WTC11 (cell line): ENCODE results near the gene AKAIN1. TPM values are rescaled to one million over a fixed set of nuclear protein-coding genes. Genes with fewer than 3 reads are reported as not detected.

Source experiments
- ATAC-seq: fragments of 200-7000 bp; cut with Tn5 transposase; 2 replicates; pipeline ENCODE4 v1.10.0; 2021; ENCODE audit warnings: mild to moderate bottlenecking, moderate library complexity
- CTCF ChIA-PET: fragments of 300-600 bp; sonication (Branson Sonifier 250); formaldehyde crosslinking; loops from one replicate; lab custom pipeline; 2021; ENCODE audit warnings: antibody characterized with exemption; lab: Charles Lee
- POLR2A ChIA-PET: fragments of 350-600 bp; sonication (Branson Sonifier 250); formaldehyde crosslinking; loops from one replicate; lab custom pipeline; 2021; ENCODE audit warnings: antibody characterized with exemption; lab: Charles Lee
- DNase-seq: peaks from one replicate; pipeline ENCODE4 v3.0.0; 2021; ENCODE audit warnings: low spot score
- H3K27ac Mint-ChIP-seq: 2 replicates; pipeline ENCODE4 v1.8.0; 2021; ENCODE audit warnings: mixed read lengths
- H3K27me3 Mint-ChIP-seq: 2 replicates; pipeline ENCODE4 v1.8.0; 2021; ENCODE audit warnings: low read depth, mild to moderate bottlenecking, moderate library complexity, mixed read lengths
- H3K36me3 Mint-ChIP-seq: 2 replicates; pipeline ENCODE4 v1.8.0; 2021; ENCODE audit warnings: mixed read lengths
- H3K4me1 Mint-ChIP-seq: 2 replicates; pipeline ENCODE4 v1.8.0; 2022; ENCODE audit warnings: mixed read lengths
- H3K4me3 Mint-ChIP-seq: 2 replicates; pipeline ENCODE4 v1.8.0; 2021; ENCODE audit warnings: mild to moderate bottlenecking, moderate library complexity, mixed read lengths
- H3K9me3 Mint-ChIP-seq: 2 replicates; pipeline ENCODE4 v1.8.0; 2021; ENCODE audit warnings: mixed read lengths
- ATF6 ChIP-seq: sonication (generic); formaldehyde crosslinking; IDR thresholded peaks from 2 replicates; pipeline ENCODE4 v1.8.1; 2023; ENCODE audit warnings: mild to moderate bottlenecking, missing genetic modification reagents
- CDX4 ChIP-seq: fragments of 250-450 bp; sonication (Bioruptor Pico); IDR thresholded peaks from 2 replicates; pipeline ENCODE4 v1.9.0; 2021; ENCODE audit warnings: moderate library complexity, mild to moderate bottlenecking, inconsistent platforms, borderline replicate concordance
- ERG ChIP-seq: fragments of 250-450 bp; sonication (Bioruptor Pico); IDR thresholded peaks from 2 replicates; pipeline ENCODE4 v1.8.0; 2021; ENCODE audit warnings: mild to moderate bottlenecking
- ETV6 ChIP-seq: sonication (generic); formaldehyde crosslinking; IDR thresholded peaks from 2 replicates; pipeline ENCODE4 v1.8.1; 2022; ENCODE audit warnings: mild to moderate bottlenecking, missing genetic modification reagents
- FOXJ3 ChIP-seq: sonication (generic); formaldehyde crosslinking; IDR thresholded peaks from 2 replicates; pipeline ENCODE4 v1.9.0; 2021; ENCODE audit warnings: missing genetic modification reagents, mild to moderate bottlenecking, borderline replicate concordance
- FOXK1 ChIP-seq: sonication (generic); formaldehyde crosslinking; IDR thresholded peaks from 2 replicates; pipeline ENCODE4 v1.8.0; 2022; ENCODE audit warnings: mild to moderate bottlenecking, moderate library complexity, missing genetic modification reagents
- FOXP1 ChIP-seq: sonication (generic); formaldehyde crosslinking; IDR thresholded peaks from 2 replicates; pipeline ENCODE4 v1.8.0; 2022; ENCODE audit warnings: missing genetic modification reagents, mild to moderate bottlenecking, moderate library complexity, borderline replicate concordance
- KAT7 ChIP-seq: sonication (generic); formaldehyde crosslinking; IDR thresholded peaks from 2 replicates; pipeline ENCODE4 v1.8.1; 2023; ENCODE audit warnings: missing genetic modification reagents, mild to moderate bottlenecking, borderline replicate concordance
- MAX ChIP-seq: sonication (generic); formaldehyde crosslinking; IDR thresholded peaks from 2 replicates; pipeline ENCODE4 v1.8.0; 2022; ENCODE audit warnings: mild to moderate bottlenecking, missing genetic modification reagents
- MLX ChIP-seq: sonication (generic); formaldehyde crosslinking; IDR thresholded peaks from 2 replicates; pipeline ENCODE4 v1.8.1; 2023; ENCODE audit warnings: mild to moderate bottlenecking, missing genetic modification reagents, moderate library complexity
- MYBL2 ChIP-seq: sonication (generic); formaldehyde crosslinking; IDR thresholded peaks from 2 replicates; pipeline ENCODE4 v1.8.1; 2023; ENCODE audit warnings: mild to moderate bottlenecking, moderate library complexity, missing genetic modification reagents
- NFE2L1 ChIP-seq: sonication (generic); formaldehyde crosslinking; IDR thresholded peaks from 2 replicates; pipeline ENCODE4 v1.8.1; 2023; ENCODE audit warnings: missing genetic modification reagents
- NR3C1 ChIP-seq: sonication (generic); formaldehyde crosslinking; conservative IDR thresholded peaks from 2 replicates; pipeline ENCODE4 v1.8.1; 2023; ENCODE audit warnings: low read depth, mild to moderate bottlenecking, missing genetic modification reagents
- RELA ChIP-seq: sonication (generic); formaldehyde crosslinking; IDR thresholded peaks from 2 replicates; pipeline ENCODE4 v1.8.1; 2022; ENCODE audit warnings: missing genetic modification reagents, mild to moderate bottlenecking, borderline replicate concordance
- SOX15 ChIP-seq: fragments of 250-450 bp; sonication (Bioruptor Pico); IDR thresholded peaks from 2 replicates; pipeline ENCODE4 v1.9.0; 2021; ENCODE audit warnings: mild to moderate bottlenecking
- USF1 ChIP-seq: sonication (generic); formaldehyde crosslinking; IDR thresholded peaks from 2 replicates; pipeline ENCODE4 v1.8.0; 2022; ENCODE audit warnings: mild to moderate bottlenecking, missing genetic modification reagents
- USF2 ChIP-seq: sonication (generic); formaldehyde crosslinking; IDR thresholded peaks from 2 replicates; pipeline ENCODE4 v1.8.1; 2023; ENCODE audit warnings: mild to moderate bottlenecking, missing genetic modification reagents, moderate library complexity
- ZMAT4 ChIP-seq: fragments of 250-450 bp; sonication (Bioruptor Pico); IDR thresholded peaks from 2 replicates; pipeline ENCODE4 v1.9.0; 2021; ENCODE audit warnings: mild to moderate bottlenecking
- ZNF232 ChIP-seq: sonication (generic); formaldehyde crosslinking; IDR thresholded peaks from 2 replicates; pipeline ENCODE4 v1.8.0; 2022; ENCODE audit warnings: mild to moderate bottlenecking, missing genetic modification reagents
- ZNF396 ChIP-seq: fragments of 250-450 bp; sonication (Bioruptor Pico); IDR thresholded peaks from 2 replicates; pipeline ENCODE4 v1.8.0; 2021; ENCODE audit warnings: mild to moderate bottlenecking, moderate library complexity, borderline replicate concordance
- ZNF416 ChIP-seq: fragments of 250-450 bp; sonication (Bioruptor Pico); IDR thresholded peaks from 2 replicates; pipeline ENCODE4 v1.9.0; 2021; ENCODE audit warnings: mild to moderate bottlenecking, inconsistent platforms
- ZSCAN18 ChIP-seq: fragments of 250-450 bp; sonication (Bioruptor Pico); IDR thresholded peaks from 2 replicates; pipeline ENCODE4 v2.1.2; 2022; ENCODE audit warnings: mild to moderate bottlenecking, moderate library complexity
- total RNA-seq: library from RNA; stranded (reverse); gene quantifications from 3 replicates; pipeline ENCODE4 v1.2.3, GENCODE V29; 2021
- TF ChIP-seq, protein P1 (sequence below): fragments of 250-450 bp; sonication (Bioruptor Pico); conservative IDR thresholded peaks from 2 replicates; pipeline ENCODE4 v1.9.0; 2021; ENCODE audit warnings: mild to moderate bottlenecking

The AKAIN1 gene
- total RNA-seq, 1 experiment from 2014 or later: not detected

GRCh38 chr18:5137261-5137660, 59.8 kb downstream of the AKAIN1 start:
- no peak overlapping the region for H3K4me3 Mint-ChIP-seq
- H3K4me1 Mint-ChIP-seq: no peaks in the 10 kb centered on the region
- no peak for ATAC-seq
- ChIA-PET POLR2A (no interaction called here), CTCF (no interaction called here)
- H3K27ac Mint-ChIP-seq: no peak overlapping the region
- H3K27me3 Mint-ChIP-seq: no peaks in the 10 kb centered on the region
- H3K36me3 Mint-ChIP-seq: no peaks in the 10 kb centered on the region
- no peaks in the 10 kb centered on the region; the same call in 1 of the 2 replicates for H3K9me3 Mint-ChIP-seq
- no peak for DNase-seq
- TF ChIP-seq USF1 (CRISPR knock-in tag) (no peak), FOXK1 (CRISPR knock-in tag) (no peak), ETV6 (CRISPR knock-in tag) (no peak), MLX (CRISPR knock-in tag) (no peak), KAT7 (CRISPR knock-in tag) (no peak), MYBL2 (CRISPR knock-in tag) (no peak)

- Mint-ChIP-seq H3K4me1 (no peaks in the 10 kb centered on the region), H3K4me3 (no peak overlapping the region)
- POLR2A ChIA-PET: no interaction called here
Measured at GRCh38 chr18:5132987-5133386, 64.1 kb downstream of the AKAIN1 start.

DNA sequence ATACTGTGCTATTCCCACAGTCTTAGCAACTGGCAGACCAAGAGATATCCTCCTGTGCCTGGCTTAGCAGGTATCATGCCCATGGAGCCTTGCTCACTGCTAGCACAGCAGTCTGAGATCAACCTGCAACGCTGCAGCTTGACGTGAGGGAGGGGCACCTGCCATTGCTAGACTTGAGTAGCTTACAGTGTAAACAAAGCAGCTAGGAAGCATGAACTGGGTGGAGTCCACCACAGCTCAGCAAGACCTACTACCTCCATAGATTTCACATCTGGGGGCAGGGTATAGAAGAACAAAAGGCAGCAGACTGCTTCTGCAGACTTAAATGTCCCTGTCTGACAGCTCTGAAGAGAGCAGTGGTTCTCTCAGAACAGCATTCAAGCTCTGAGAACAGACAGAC, 74.8 kb downstream of the AKAIN1 start:
- DNase-seq: no peak
- Mint-ChIP-seq H3K4me1 (no peaks in the 10 kb centered on the region), H3K27me3 (peaks cover 3% of the 10 kb centered on the region; the same call in 1 of the 2 replicates), H3K36me3 (peaks cover 27% of the 10 kb centered on the region), H3K9me3 (peaks cover 60% of the 10 kb centered on the region), H3K27ac (no peak overlapping the region), H3K4me3 (no peak overlapping the region)
- ChIA-PET CTCF (no interaction called here), POLR2A (no interaction called here)
- no peak for ATAC-seq
- TF ChIP-seq NR3C1 (CRISPR knock-in tag) (no peak), RELA (CRISPR knock-in tag) (no peak), ZNF232 (CRISPR knock-in tag) (no peak), USF2 (CRISPR knock-in tag) (no peak), ZNF396 (CRISPR knock-in tag) (no peak), ZSCAN18 (CRISPR knock-in tag) (no peak), ATF6 (CRISPR knock-in tag) (no peak), ERG (CRISPR knock-in tag) (no peak), ZMAT4 (CRISPR knock-in tag) (no peak), ETV6 (CRISPR knock-in tag) (no peak), NFE2L1 (CRISPR knock-in tag) (no peak)
- TF ChIP-seq, protein P1, sequence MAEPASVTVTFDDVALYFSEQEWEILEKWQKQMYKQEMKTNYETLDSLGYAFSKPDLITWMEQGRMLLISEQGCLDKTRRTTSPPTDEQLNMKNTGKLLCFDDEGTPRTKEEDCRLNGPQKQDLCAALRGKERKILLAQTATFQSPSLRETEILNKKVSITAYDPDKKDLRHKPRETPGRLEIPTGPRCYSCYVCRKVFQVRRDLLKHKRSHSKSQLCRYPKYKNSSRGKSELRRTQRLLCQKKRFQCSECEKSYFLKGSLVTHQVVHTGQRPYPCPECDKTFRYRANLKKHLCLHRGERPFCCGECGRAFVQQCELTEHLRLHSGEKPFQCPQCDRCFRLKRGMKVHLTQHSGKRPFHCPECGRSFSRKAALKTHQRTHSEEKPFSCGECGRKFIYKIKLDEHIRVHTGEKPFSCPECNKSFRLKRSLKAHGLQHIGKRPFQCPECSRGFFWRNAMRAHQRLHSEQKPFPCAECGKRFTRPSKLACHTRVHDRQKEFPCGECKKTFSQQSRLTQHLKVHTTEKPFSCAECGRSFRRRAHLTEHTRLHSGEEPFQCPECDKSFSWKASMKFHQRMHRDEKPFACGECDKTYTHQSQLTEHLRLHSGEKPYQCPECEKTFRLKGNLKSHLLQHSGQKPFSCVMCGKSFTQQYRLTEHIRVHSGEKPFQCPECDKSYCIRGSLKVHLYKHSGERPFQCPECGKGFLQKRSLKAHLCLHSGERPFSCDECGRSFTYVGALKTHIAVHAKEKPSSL (CRISPR knock-in tag): no peak

More at GRCh38 chr18:5132987-5133386, 64.1 kb downstream of the AKAIN1 start:
- no peaks in the 10 kb centered on the region for H3K27me3 Mint-ChIP-seq
- H3K9me3 Mint-ChIP-seq: no peaks in the 10 kb centered on the region
- no peak for ATAC-seq
- CTCF ChIA-PET: interaction anchor here (1.4 kb wide), 1 partner anchor 22 kb away, joined by 4 read pairs; no protein-coding TSS in a partner anchor
- no peak for TF ChIP-seq MAX (CRISPR knock-in tag)
- no peak for TF ChIP-seq CDX4 (CRISPR knock-in tag)
- TF ChIP-seq FOXJ3 (CRISPR knock-in tag): no peak
- TF ChIP-seq ZNF416 (CRISPR knock-in tag): no peak
- TF ChIP-seq SOX15 (CRISPR knock-in tag): no peak
- TF ChIP-seq FOXP1 (CRISPR knock-in tag): no peak
- no peaks in the 10 kb centered on the region for H3K36me3 Mint-ChIP-seq
- H3K27ac Mint-ChIP-seq: no peak overlapping the region
- DNase-seq: no peak
